Astrocyte (in vitro differentiated cells and primary cell): ENCODE results near the gene LYZL4. TPM values are rescaled to one million over a fixed set of nuclear protein-coding genes. Genes with fewer than 3 reads are reported as not detected.

Source experiments
- DNase-seq: peaks from one replicate; pipeline ENCODE4 v3.0.0-alpha.2; 2010; ENCODE audit warnings: low read depth
- FAIRE-seq: peaks from 2 replicates; lab custom pipeline; 2011; peaks lifted over from hg19 to GRCh38; lab: Jason Lieb, UNC
- H2AFZ ChIP-seq: 2 replicates; pipeline ENCODE4 v1.6.0; 2012; ENCODE audit warnings: low read depth, low read length, inconsistent platforms
- H3K27ac ChIP-seq: 2 replicates; pipeline ENCODE4 v1.5.1; 2011; ENCODE audit warnings: low read depth, low read length, inconsistent platforms
- H3K27me3 ChIP-seq: 2 replicates; pipeline ENCODE4 v1.6.0; 2011; ENCODE audit warnings: low read length, inconsistent platforms; ENCODE audit not compliant: insufficient read depth
- H3K36me3 ChIP-seq: 2 replicates; pipeline ENCODE4 v1.5.1; 2011; ENCODE audit warnings: low read length, inconsistent platforms; ENCODE audit not compliant: insufficient read depth
- H3K4me1 ChIP-seq: 2 replicates; pipeline ENCODE4 v1.5.1; 2011; ENCODE audit warnings: low read length, inconsistent platforms; ENCODE audit not compliant: insufficient read depth
- H3K4me2 ChIP-seq: 2 replicates; pipeline ENCODE4 v1.6.0; 2012; ENCODE audit warnings: low read length, inconsistent platforms
- H3K4me3 ChIP-seq: 2 replicates; pipeline ENCODE4 v1.5.1; 2011; ENCODE audit warnings: low read depth, mild to moderate bottlenecking, low read length, inconsistent platforms; ENCODE audit not compliant: insufficient read depth
- H3K79me2 ChIP-seq: 2 replicates; pipeline ENCODE4 v1.6.0; 2012; ENCODE audit warnings: mild to moderate bottlenecking, low read length, inconsistent platforms; ENCODE audit not compliant: insufficient read depth
- H3K9ac ChIP-seq: 2 replicates; pipeline ENCODE4 v1.6.0; 2012; ENCODE audit warnings: mild to moderate bottlenecking, low read length, inconsistent platforms
- H3K9me3 ChIP-seq: 2 replicates; pipeline ENCODE4 v1.5.1; 2012; ENCODE audit warnings: low read depth, mild to moderate bottlenecking, low read length, inconsistent platforms; ENCODE audit not compliant: insufficient read depth
- H4K20me1 ChIP-seq: 2 replicates; pipeline ENCODE4 v1.6.0; 2012; ENCODE audit warnings: low read length, inconsistent platforms; ENCODE audit not compliant: insufficient read depth
- H3K27ac Mint-ChIP-seq: one replicate; pipeline ENCODE4 v1.8.0; 2021; ENCODE audit warnings: mild to moderate bottlenecking, mixed read lengths; ENCODE audit not compliant: unreplicated experiment
- H3K27me3 Mint-ChIP-seq: one replicate; pipeline ENCODE4 v1.8.0; 2021; ENCODE audit warnings: low read depth, mixed read lengths; ENCODE audit not compliant: unreplicated experiment
- H3K36me3 Mint-ChIP-seq: one replicate; pipeline ENCODE4 v1.8.0; 2021; ENCODE audit warnings: low read depth, mixed read lengths; ENCODE audit not compliant: unreplicated experiment
- H3K4me1 Mint-ChIP-seq: one replicate; pipeline ENCODE4 v1.8.0; 2021; ENCODE audit warnings: low read depth, mixed read lengths; ENCODE audit not compliant: unreplicated experiment
- H3K4me3 Mint-ChIP-seq: one replicate; pipeline ENCODE4 v1.8.0; 2021; ENCODE audit warnings: mild to moderate bottlenecking, moderate library complexity, mixed read lengths; ENCODE audit not compliant: unreplicated experiment
- H3K9me3 Mint-ChIP-seq: one replicate; pipeline ENCODE4 v1.8.0; 2021; ENCODE audit warnings: mild to moderate bottlenecking, mixed read lengths; ENCODE audit not compliant: unreplicated experiment
- CTCF ChIP-seq: IDR thresholded peaks from 2 replicates; pipeline ENCODE4 v1.5.1; 2011; ENCODE audit warnings: low read depth, mild to moderate bottlenecking, inconsistent platforms, low read length, moderate library complexity; ENCODE audit not compliant: insufficient read depth
- EZH2 ChIP-seq: IDR thresholded peaks from 2 replicates; pipeline ENCODE4 v1.6.1; 2012; ENCODE audit warnings: mild to moderate bottlenecking, low read length, inconsistent platforms; ENCODE audit not compliant: insufficient read depth
- total RNA-seq: library from RNA; stranded (reverse); gene quantifications from 2 replicates; pipeline ENCODE4 v1.2.1, GENCODE V29; 2021

Gene LYZL4
- total RNA-seq, 1 donor from 2014 or later: not detected

GRCh38 chr3:42442640-42443039, 32.2 kb upstream of the LYZL4 start:
- no peaks in the 10 kb centered on the region for H3K4me1 ChIP-seq
- H4K20me1 ChIP-seq: no peaks in the 10 kb centered on the region
- Mint-ChIP-seq H3K9me3 (no peaks in the 10 kb centered on the region), H3K4me3 (no peak overlapping the region), H3K36me3 (no peaks in the 10 kb centered on the region), H3K4me1 (no peaks in the 10 kb centered on the region), H3K27ac (no peak overlapping the region), H3K27me3 (peaks cover 34% of the 10 kb centered on the region)
- no peaks in the 10 kb centered on the region for H3K9me3 ChIP-seq
- peaks cover 19% of the 10 kb centered on the region for H3K27me3 ChIP-seq
- H3K4me3 ChIP-seq: no peak overlapping the region
- FAIRE-seq (no peak), DNase-seq (no peak)
- TF ChIP-seq CTCF (no peak), EZH2 (no peak)
- H3K36me3 ChIP-seq: no peaks in the 10 kb centered on the region
- no peak overlapping the region for H3K27ac ChIP-seq
- no peak overlapping the region for H2AFZ ChIP-seq
- no peak overlapping the region for H3K9ac ChIP-seq
- H3K79me2 ChIP-seq: no peaks in the 10 kb centered on the region
- H3K4me2 ChIP-seq: no peak overlapping the region

- no peaks in the 10 kb centered on the region for H3K79me2 ChIP-seq
- H3K9me3 ChIP-seq: no peaks in the 10 kb centered on the region
- Mint-ChIP-seq H3K4me3 (no peak overlapping the region), H3K27me3 (peaks cover 34% of the 10 kb centered on the region), H3K9me3 (no peaks in the 10 kb centered on the region), H3K27ac (no peak overlapping the region), H3K36me3 (no peaks in the 10 kb centered on the region), H3K4me1 (no peaks in the 10 kb centered on the region)
- H3K9ac ChIP-seq: no peak overlapping the region
- no peaks in the 10 kb centered on the region for H3K36me3 ChIP-seq
- no peak for FAIRE-seq
- H3K4me2 ChIP-seq: no peak overlapping the region
- H3K27ac ChIP-seq: no peak overlapping the region
- peaks cover 19% of the 10 kb centered on the region for H3K27me3 ChIP-seq
- no peaks in the 10 kb centered on the region for H3K4me1 ChIP-seq
- no peaks in the 10 kb centered on the region for H4K20me1 ChIP-seq
- no peak for DNase-seq
- H3K4me3 ChIP-seq: no peak overlapping the region
- TF ChIP-seq EZH2: no peak
- no peak for TF ChIP-seq CTCF
- no peak overlapping the region for H2AFZ ChIP-seq
Measured at GRCh38 chr3:42441791-42442190, 31.4 kb upstream of the LYZL4 start.

GRCh38 chr3:42440924-42441323, 30.5 kb upstream of the LYZL4 start:
- peaks cover 31% of the 10 kb centered on the region for H3K27me3 Mint-ChIP-seq
- H3K4me3 Mint-ChIP-seq: no peak overlapping the region
- TF ChIP-seq EZH2 (no peak), CTCF (no peak)
- Histone ChIP-seq H3K27ac (no peak overlapping the region), H3K9ac (no peak overlapping the region), H3K36me3 (no peaks in the 10 kb centered on the region), H3K9me3 (no peaks in the 10 kb centered on the region), H2AFZ (no peak overlapping the region), H3K4me2 (no peak overlapping the region), H3K79me2 (no peaks in the 10 kb centered on the region), H3K27me3 (peaks cover 18% of the 10 kb centered on the region), H3K4me1 (no peaks in the 10 kb centered on the region), H3K4me3 (no peak overlapping the region), H4K20me1 (no peaks in the 10 kb centered on the region)
- DNase-seq (no peak), FAIRE-seq (no peak)
- H3K36me3 Mint-ChIP-seq: no peaks in the 10 kb centered on the region
- H3K4me1 Mint-ChIP-seq: no peaks in the 10 kb centered on the region
- no peak overlapping the region for H3K27ac Mint-ChIP-seq
- H3K9me3 Mint-ChIP-seq: no peaks in the 10 kb centered on the region
